Ishikawa (cell line): ENCODE measurements around the gene YTHDF1.
A peak's percentile ranks its signal among the peaks of the same experiment; 100 is the strongest.

Source experiments
- CEBPB ChIP-seq: IDR thresholded peaks from 2 replicates; pipeline ENCODE4 v1.6.1; 2012
- CREB1 ChIP-seq: IDR thresholded peaks from 2 replicates; pipeline ENCODE4 v1.6.1; 2012; ENCODE audit warnings: low read depth
- EGR1 ChIP-seq: IDR thresholded peaks from 2 replicates; pipeline ENCODE4 v1.6.1; 2012
- EP300 ChIP-seq: IDR thresholded peaks from 2 replicates; pipeline ENCODE4 v1.6.1; 2012; ENCODE audit warnings: borderline replicate concordance
- FOXM1 ChIP-seq: IDR thresholded peaks from 2 replicates; pipeline ENCODE4 v1.6.1; 2012; ENCODE audit warnings: low read depth, borderline replicate concordance
- NFIC ChIP-seq: IDR thresholded peaks from 2 replicates; pipeline ENCODE4 v1.6.1; 2012
- RAD21 ChIP-seq: IDR thresholded peaks from 2 replicates; pipeline ENCODE4 v1.6.1; 2012; ENCODE audit warnings: low read depth
- TAF1 ChIP-seq: IDR thresholded peaks from 2 replicates; pipeline ENCODE4 v1.6.1; 2012; ENCODE audit warnings: low read depth, mild to moderate bottlenecking
- TCF12 ChIP-seq: IDR thresholded peaks from 2 replicates; pipeline ENCODE4 v1.6.1; 2012; ENCODE audit warnings: low read depth
- TEAD4 ChIP-seq: IDR thresholded peaks from 2 replicates; pipeline ENCODE4 v1.6.1; 2012
- YY1 ChIP-seq: IDR thresholded peaks from 2 replicates; pipeline ENCODE4 v1.6.1; 2012; ENCODE audit warnings: low read depth
- ZBTB7A ChIP-seq: IDR thresholded peaks from 2 replicates; pipeline ENCODE4 v1.6.1; 2012; ENCODE audit warnings: low read depth
- TF ChIP-seq, protein P1 (sequence below): IDR thresholded peaks from 2 replicates; pipeline ENCODE4 v1.6.1; 2012
- TF ChIP-seq, protein P2 (sequence below): IDR thresholded peaks from 2 replicates; pipeline ENCODE4 v1.6.1; 2012; ENCODE audit warnings: low read depth, mild to moderate bottlenecking
- TF ChIP-seq, protein P3 (sequence below): IDR thresholded peaks from 2 replicates; pipeline ENCODE4 v1.6.1; 2012

YTHDF1 gene

DNA sequence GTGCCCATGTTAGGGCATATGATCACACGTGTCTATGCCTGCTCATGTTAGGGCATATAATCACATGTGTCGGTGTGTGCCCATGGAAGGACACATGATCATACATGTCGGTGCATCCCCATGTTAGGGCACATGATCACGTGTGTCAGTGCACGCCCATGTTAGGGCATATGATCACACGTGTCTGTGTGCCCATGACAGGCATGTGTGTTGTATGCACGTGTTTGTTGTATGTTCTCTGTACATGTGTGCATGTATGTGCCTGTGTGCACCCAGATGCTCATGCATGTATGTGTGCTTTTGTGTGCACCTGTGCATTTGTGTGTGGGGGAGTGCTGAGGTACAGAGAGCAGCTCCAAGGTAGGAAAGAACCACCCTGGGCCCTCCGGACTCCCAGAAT, 29.8 kb downstream of the YTHDF1 start:
- TF ChIP-seq EGR1 (no peak), EP300 (no peak), YY1 (no peak), ZBTB7A (no peak), TAF1 (no peak), RAD21 (no peak), CREB1 (no peak), CEBPB (no peak)
- TF ChIP-seq, protein P1, sequence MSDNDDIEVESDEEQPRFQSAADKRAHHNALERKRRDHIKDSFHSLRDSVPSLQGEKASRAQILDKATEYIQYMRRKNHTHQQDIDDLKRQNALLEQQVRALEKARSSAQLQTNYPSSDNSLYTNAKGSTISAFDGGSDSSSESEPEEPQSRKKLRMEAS = no peak
- TF ChIP-seq, protein P2, sequence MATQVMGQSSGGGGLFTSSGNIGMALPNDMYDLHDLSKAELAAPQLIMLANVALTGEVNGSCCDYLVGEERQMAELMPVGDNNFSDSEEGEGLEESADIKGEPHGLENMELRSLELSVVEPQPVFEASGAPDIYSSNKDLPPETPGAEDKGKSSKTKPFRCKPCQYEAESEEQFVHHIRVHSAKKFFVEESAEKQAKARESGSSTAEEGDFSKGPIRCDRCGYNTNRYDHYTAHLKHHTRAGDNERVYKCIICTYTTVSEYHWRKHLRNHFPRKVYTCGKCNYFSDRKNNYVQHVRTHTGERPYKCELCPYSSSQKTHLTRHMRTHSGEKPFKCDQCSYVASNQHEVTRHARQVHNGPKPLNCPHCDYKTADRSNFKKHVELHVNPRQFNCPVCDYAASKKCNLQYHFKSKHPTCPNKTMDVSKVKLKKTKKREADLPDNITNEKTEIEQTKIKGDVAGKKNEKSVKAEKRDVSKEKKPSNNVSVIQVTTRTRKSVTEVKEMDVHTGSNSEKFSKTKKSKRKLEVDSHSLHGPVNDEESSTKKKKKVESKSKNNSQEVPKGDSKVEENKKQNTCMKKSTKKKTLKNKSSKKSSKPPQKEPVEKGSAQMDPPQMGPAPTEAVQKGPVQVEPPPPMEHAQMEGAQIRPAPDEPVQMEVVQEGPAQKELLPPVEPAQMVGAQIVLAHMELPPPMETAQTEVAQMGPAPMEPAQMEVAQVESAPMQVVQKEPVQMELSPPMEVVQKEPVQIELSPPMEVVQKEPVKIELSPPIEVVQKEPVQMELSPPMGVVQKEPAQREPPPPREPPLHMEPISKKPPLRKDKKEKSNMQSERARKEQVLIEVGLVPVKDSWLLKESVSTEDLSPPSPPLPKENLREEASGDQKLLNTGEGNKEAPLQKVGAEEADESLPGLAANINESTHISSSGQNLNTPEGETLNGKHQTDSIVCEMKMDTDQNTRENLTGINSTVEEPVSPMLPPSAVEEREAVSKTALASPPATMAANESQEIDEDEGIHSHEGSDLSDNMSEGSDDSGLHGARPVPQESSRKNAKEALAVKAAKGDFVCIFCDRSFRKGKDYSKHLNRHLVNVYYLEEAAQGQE = no peak
- TF ChIP-seq, protein P3, sequence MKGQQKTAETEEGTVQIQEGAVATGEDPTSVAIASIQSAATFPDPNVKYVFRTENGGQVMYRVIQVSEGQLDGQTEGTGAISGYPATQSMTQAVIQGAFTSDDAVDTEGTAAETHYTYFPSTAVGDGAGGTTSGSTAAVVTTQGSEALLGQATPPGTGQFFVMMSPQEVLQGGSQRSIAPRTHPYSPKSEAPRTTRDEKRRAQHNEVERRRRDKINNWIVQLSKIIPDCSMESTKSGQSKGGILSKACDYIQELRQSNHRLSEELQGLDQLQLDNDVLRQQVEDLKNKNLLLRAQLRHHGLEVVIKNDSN = no peak

DNA sequence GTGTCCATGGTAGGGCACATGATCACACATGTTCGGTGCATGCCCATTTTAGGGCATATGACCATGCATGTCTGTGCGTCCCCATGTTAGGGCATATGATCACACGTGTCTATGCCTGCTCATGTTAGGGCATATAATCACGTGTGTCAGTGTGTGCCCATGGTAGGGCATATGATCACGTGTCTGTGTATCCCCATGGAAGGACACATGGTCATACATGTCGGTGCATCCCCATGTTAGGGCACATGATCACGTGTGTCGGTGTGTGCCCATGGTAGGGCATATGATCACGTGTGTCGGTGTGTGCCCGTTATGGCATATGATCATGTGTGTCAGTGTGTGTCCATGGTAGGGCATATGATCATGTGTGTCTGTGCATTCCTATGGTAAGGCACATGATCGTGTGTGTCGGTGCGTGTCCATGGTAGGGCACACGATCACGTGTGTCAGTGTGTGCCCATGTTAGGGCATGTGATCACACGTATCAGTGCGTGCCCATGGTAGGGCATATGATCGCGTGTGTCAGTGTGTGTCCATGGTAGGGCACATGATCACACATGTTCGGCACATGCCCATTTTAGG, 30.6 kb downstream of the YTHDF1 start:
- TF ChIP-seq TCF12 (no peak), TEAD4 (no peak), CEBPB (no peak), YY1 (no peak)
- TF ChIP-seq, protein P1 = no peak
- TF ChIP-seq, protein P3 = no peak

DNA sequence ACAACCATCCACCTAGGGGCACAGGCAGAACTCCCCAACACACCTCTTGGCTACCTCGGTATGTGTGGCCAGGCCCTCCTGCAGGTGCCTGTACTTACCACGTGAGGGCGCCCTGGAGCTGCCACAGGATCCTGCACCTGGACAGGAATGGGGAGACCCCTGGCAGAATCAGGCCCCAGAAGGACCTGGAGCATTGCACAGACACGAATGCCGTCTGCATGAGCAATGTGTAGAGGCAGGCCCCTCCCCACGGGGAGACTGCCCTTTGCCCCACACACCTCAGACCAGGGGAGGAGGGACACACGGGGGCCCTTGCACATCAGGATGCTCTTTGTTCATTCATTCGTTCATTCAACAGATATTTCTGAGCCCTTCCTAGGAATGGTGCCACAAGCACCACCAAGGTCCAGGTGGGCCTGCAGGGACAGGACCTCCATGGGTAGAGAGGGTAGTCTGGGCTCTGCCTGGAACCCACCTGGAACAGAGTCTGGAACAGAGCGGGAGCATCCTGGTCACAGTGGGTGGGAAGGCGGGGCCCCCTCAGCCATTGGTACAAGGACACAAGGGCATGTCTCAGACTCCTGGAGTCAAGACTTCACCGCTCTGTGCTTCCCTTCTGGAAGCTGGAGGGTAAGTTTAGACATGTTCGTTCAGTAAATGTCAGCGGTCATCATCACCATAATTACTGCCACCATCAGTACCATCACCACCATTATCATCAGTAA, 32.3 kb downstream of the YTHDF1 start:
- TF ChIP-seq YY1 (no peak), TEAD4 (peak; percentile 14; the same call in 1 of the 2 replicates), FOXM1 (no peak), RAD21 (peak; percentile 79)

DNA sequence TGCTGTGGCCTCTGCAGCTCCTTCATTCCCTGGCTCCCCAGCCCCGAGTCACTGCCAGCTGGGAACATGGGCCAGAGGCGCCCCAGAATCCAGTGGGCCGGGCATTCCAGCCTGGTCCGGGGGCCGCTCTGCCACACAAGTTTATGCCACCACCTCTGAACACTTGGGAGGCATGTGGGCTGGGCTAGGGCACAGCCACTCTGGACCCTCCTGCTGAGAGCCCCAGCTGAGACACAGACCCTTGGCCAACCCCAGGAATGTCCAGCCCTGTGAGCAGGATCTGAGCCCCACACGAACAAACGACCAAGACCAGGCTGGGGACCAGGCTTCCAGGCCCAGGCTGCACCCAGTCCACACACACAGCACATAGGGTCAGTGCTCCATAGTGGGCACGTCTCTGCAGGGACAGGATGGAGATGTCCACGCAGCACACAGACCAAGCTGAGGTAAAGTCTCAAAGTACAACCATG, 33.0 kb downstream of the YTHDF1 start:
- TF ChIP-seq TCF12 (no peak), FOXM1 (no peak), CEBPB (no peak), EP300 (no peak), EGR1 (no peak), NFIC (no peak), ZBTB7A (no peak), YY1 (no peak), TEAD4 (no peak), CREB1 (no peak), RAD21 (no peak)
- TF ChIP-seq, protein P2 = no peak
- TF ChIP-seq, protein P3 = no peak
- TF ChIP-seq, protein P1 = no peak

DNA sequence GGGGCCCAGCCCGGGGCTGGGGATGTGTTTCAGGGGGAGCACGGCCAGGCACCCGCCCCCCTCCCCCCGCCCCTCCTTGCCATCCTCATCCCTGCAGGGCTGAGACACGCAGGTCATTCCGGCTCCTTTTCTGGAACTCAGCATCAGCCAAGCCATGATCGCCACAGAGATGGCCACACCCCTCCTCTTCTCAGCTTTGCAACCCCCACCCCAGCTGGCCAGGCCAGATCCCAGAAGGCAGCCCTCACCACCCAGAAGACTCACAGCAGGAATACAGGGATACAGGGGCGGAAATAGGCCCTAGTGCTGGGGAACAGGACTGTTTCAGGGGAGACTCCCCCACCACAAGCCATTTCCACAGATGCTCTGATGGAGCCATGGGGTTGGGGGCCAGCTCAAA, 33.5 kb downstream of the YTHDF1 start:
- TF ChIP-seq FOXM1 = no peak
- TF ChIP-seq EGR1 = no peak
- TF ChIP-seq CREB1 = no peak
- TF ChIP-seq CEBPB = no peak
- TF ChIP-seq, protein P3 = no peak
- no peak for TF ChIP-seq NFIC
- TF ChIP-seq EP300 = no peak
- no peak for TF ChIP-seq TEAD4
